ENCODE results near the gene ADGRF1. TPM values are rescaled to one million over a fixed set of nuclear protein-coding genes. Genes with fewer than 3 reads are reported as not detected.
"Not testable (repeated sequence)": the region's sequence is repeated elsewhere in the genome, so short reads cannot be mapped to it uniquely, and the experiment has no call there.

The ADGRF1 gene
- total RNA-seq = not detected

GRCh38 chr6:47042275-47042791, at the start of gene ADGRF1:
TSS of gene ADGRF1 (minus strand) at chr6:47042332. CDS start at chr6:47029061, 13,271 bp downstream.
- Histone ChIP-seq H3K27me3 (no peaks in the 10 kb centered on the region), H3K4me3 (no peak within 1 kb of the TSS), H3K36me3 (no peaks in the 10 kb centered on the region), H3K27ac (no peak within 1 kb of the TSS), H3K4me1 (peaks cover 0 to 3% (median 0%) of the 10 kb centered on the region in 4 donors), H3K9me3 (no peaks in the 10 kb centered on the region)
- no peak for TF ChIP-seq EP300 (IDR thresholded peaks at IDR 0.05)
- no peak for TF ChIP-seq POLR2A (IDR thresholded peaks at IDR 0.05)
- no peak for TF ChIP-seq CTCF (IDR thresholded peaks at IDR 0.05)
- no peak for DNase-seq (ENCODE audit: low spot score in 2 of 2)
- 75 to 81% methylated on average over 3 of the region's 3 CpGs for WGBS, 2 donors

- DNase-seq (ENCODE audit: low spot score in 2 of 2) = no peak
- no peak for TF ChIP-seq EP300 (IDR thresholded peaks at IDR 0.05)
- Histone ChIP-seq H3K4me3 (no peak overlapping the region), H3K36me3 (no peaks in the 10 kb centered on the region), H3K4me1 (no peaks in the 10 kb centered on the region), H3K9me3 (no peaks in the 10 kb centered on the region), H3K27me3 (no peaks in the 10 kb centered on the region), H3K27ac (no peak overlapping the region)
- 91 to 93% methylated on average over 6 of the region's 6 CpGs for WGBS, 2 donors
Observed at GRCh38 chr6:47090881-47091280, 48.7 kb upstream of the ADGRF1 start.

GRCh38 chr6:47089473-47089872, 47.3 kb upstream of the ADGRF1 start:
- H3K27me3 ChIP-seq = not testable (repeated sequence)
- WGBS, 2 donors = 64 to 72% methylated on average over 4 of the region's 4 CpGs

GRCh38 chr6:47086051-47086770, 44.1 kb upstream of the ADGRF1 start:
- H3K27me3 ChIP-seq = no peaks in the 10 kb centered on the region
- H3K4me3 ChIP-seq = no peak overlapping the region
- TF ChIP-seq CTCF (IDR thresholded peaks at IDR 0.05) (no peak), POLR2A (IDR thresholded peaks at IDR 0.05) (no peak), EP300 (IDR thresholded peaks at IDR 0.05) (no peak)
- H3K4me1 ChIP-seq = peaks cover 0 to 15% (median 4%) of the 10 kb centered on the region in 4 donors
- no peak for DNase-seq (ENCODE audit: low spot score in 2 of 2)
- H3K27ac ChIP-seq = no peak overlapping the region
- no peaks in the 10 kb centered on the region for H3K36me3 ChIP-seq
- H3K9me3 ChIP-seq = no peaks in the 10 kb centered on the region
- WGBS, 2 donors = 76 to 82% methylated on average over 4 of the region's 4 CpGs

More at GRCh38 chr6:47089473-47089872, 47.3 kb upstream of the ADGRF1 start:
- not testable (repeated sequence) for H3K27ac ChIP-seq; H3K4me3 ChIP-seq; H3K9me3 ChIP-seq; H3K4me1 ChIP-seq; H3K36me3 ChIP-seq; DNase-seq (ENCODE audit: low spot score in 2 of 2)

GRCh38 chr6:47084610-47085009, 42.5 kb upstream of the ADGRF1 start:
- Histone ChIP-seq H3K27me3 (no peaks in the 10 kb centered on the region), H3K4me3 (no peak overlapping the region), H3K4me1 (peaks cover 0 to 15% (median 4%) of the 10 kb centered on the region in 4 donors), H3K9me3 (no peaks in the 10 kb centered on the region), H3K36me3 (no peaks in the 10 kb centered on the region), H3K27ac (no peak overlapping the region)
- WGBS, 2 donors = 86 to 88% methylated on average over 2 of the region's 2 CpGs
- no peak for TF ChIP-seq EP300 (IDR thresholded peaks at IDR 0.05)
- no peak for TF ChIP-seq POLR2A (IDR thresholded peaks at IDR 0.05)
- TF ChIP-seq CTCF (IDR thresholded peaks at IDR 0.05) = no peak
- no peak for DNase-seq (ENCODE audit: low spot score in 2 of 2)

- no peak for TF ChIP-seq POLR2A (IDR thresholded peaks at IDR 0.05)
- peak in 1 of 2 donors; percentile 85 for TF ChIP-seq EP300 (IDR thresholded peaks at IDR 0.05)
- H3K27ac ChIP-seq = peak overlapping the region in 2 of 4 donors; percentile 7 to 24
- peak; percentile 74 to 82 for DNase-seq (ENCODE audit: low spot score in 2 of 2)
Observed at GRCh38 chr6:47083586-47084047, 41.5 kb upstream of the ADGRF1 start.

More at GRCh38 chr6:47083586-47084047, 41.5 kb upstream of the ADGRF1 start:
- H3K27me3 ChIP-seq = no peaks in the 10 kb centered on the region
- 4 to 5% methylated on average over 3 of the region's 3 CpGs for WGBS, 2 donors
- H3K4me1 ChIP-seq = peaks cover 0 to 15% (median 4%) of the 10 kb centered on the region in 4 donors
- H3K4me3 ChIP-seq = no peak overlapping the region
- no peaks in the 10 kb centered on the region for H3K36me3 ChIP-seq
- H3K9me3 ChIP-seq = no peaks in the 10 kb centered on the region

All from tibial nerve (tissue), 4 donors.